OCI-LY7 (cell line): ENCODE results near the gene CACNA1H.

Experiments used
- CTCF ChIP-seq: fragments of 200-600 bp; sonication (generic); conservative IDR thresholded peaks from 2 replicates; pipeline ENCODE4 v1.5.1; 2014; ENCODE audit warnings: mild to moderate bottlenecking, antibody characterized with exemption, low read length, moderate library complexity, mixed read lengths
- EZH2phosphoT487 ChIP-seq: fragments of 200-600 bp; sonication (generic); IDR thresholded peaks from 2 replicates; pipeline ENCODE4 v1.6.1; 2018; ENCODE audit warnings: low read depth, borderline replicate concordance, mild to moderate bottlenecking, mixed run types, antibody characterized with exemption, low read length, moderate library complexity, mixed read lengths

GRCh38 chr16:1180549-1181403, 27.9 kb downstream of the CACNA1H start:
- TF ChIP-seq EZH2phosphoT487 (no peak), CTCF (no peak)
